ENCODE data around the gene PACS1.

DNA sequence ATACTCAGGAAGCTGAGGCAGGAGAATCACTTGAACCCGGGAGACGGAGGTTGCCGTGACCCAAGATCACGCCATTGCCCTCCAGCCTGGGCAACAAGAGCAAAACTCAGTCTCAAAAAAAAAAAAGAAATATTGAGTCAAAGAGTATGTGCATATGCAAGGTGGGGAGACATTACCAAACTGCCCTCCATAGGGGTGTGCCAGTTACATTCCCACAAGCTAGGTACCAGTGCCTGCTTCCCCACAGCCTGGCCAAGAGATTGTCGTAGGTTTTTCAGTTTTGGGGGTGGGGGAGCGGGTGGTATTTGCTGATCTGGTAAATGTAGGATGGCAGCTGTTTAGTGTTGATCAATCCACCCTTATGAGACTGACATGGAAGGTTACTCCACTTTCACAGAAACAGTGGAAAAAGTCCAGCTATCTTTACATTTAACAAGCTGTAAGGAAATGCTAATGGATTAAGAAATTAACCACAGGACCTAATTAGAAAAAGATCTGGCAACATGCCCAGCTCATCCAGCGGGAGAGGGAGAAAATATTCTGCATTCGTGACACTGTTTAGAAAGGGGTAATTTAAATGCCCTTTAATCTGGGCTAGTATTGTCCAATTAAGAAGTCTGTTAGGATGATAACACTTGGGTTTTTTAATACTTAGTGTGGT, 89.4 kb downstream of the PACS1 start:
- TF ChIP-seq REST (IDR thresholded peaks at IDR 0.05; ENCODE audit: insufficient read depth in 1 of 2, low read depth in 2 of 2, low read length in 2 of 2) (no peak), POLR2AphosphoS5 (IDR thresholded peaks at IDR 0.05; ENCODE audit: low read depth, low read length) (no peak), TAF1 (IDR thresholded peaks at IDR 0.05; ENCODE audit: borderline replicate concordance, insufficient read depth, low read length) (no peak)

Measured in PFSK-1 (cell line).